Measurements from ENCODE around the gene KTN1. TPM values are rescaled to one million over a fixed set of nuclear protein-coding genes. Genes with fewer than 3 reads are reported as not detected.

KTN1 gene
- total RNA-seq, 1 donor from 2014 or later = 128 TPM

- TF ChIP-seq, protein P1, sequence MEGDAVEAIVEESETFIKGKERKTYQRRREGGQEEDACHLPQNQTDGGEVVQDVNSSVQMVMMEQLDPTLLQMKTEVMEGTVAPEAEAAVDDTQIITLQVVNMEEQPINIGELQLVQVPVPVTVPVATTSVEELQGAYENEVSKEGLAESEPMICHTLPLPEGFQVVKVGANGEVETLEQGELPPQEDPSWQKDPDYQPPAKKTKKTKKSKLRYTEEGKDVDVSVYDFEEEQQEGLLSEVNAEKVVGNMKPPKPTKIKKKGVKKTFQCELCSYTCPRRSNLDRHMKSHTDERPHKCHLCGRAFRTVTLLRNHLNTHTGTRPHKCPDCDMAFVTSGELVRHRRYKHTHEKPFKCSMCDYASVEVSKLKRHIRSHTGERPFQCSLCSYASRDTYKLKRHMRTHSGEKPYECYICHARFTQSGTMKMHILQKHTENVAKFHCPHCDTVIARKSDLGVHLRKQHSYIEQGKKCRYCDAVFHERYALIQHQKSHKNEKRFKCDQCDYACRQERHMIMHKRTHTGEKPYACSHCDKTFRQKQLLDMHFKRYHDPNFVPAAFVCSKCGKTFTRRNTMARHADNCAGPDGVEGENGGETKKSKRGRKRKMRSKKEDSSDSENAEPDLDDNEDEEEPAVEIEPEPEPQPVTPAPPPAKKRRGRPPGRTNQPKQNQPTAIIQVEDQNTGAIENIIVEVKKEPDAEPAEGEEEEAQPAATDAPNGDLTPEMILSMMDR (IDR thresholded peaks at IDR 0.05; ENCODE audit: insufficient read depth, low read length, severe bottlenecking) = no peak
- no peak for FAIRE-seq
- no peaks in the 10 kb centered on the region for H3K36me3 ChIP-seq (ENCODE audit: control insufficient read depth, insufficient read depth, low read length)
- H3K4me3 ChIP-seq (ENCODE audit: low read depth, low read length) = no peak overlapping the region
- DNase-seq (ENCODE audit: low read depth) = no peak
- H3K27me3 ChIP-seq (ENCODE audit: control insufficient read depth, insufficient read depth, low read length) = no peaks in the 10 kb centered on the region
These were observed 13.7 kb downstream of the KTN1 start for GRCh38 chr14:55593698-55594097.

- FAIRE-seq = no peak
- Histone ChIP-seq H3K4me3 (ENCODE audit: low read depth, low read length) (no peak overlapping the region), H3K27me3 (ENCODE audit: control insufficient read depth, insufficient read depth, low read length) (no peaks in the 10 kb centered on the region), H3K36me3 (ENCODE audit: control insufficient read depth, insufficient read depth, low read length) (no peaks in the 10 kb centered on the region)
- DNase-seq (ENCODE audit: low read depth) = no peak
- TF ChIP-seq, protein P1 (IDR thresholded peaks at IDR 0.05; ENCODE audit: insufficient read depth, low read length, severe bottlenecking) = no peak
These were observed 19.4 kb downstream of the KTN1 start for GRCh38 chr14:55599250-55599879.

- H3K36me3 ChIP-seq (ENCODE audit: control insufficient read depth, insufficient read depth, low read length) = no peaks in the 10 kb centered on the region
- TF ChIP-seq, protein P1 (IDR thresholded peaks at IDR 0.05; ENCODE audit: insufficient read depth, low read length, severe bottlenecking) = no peak
- H3K27me3 ChIP-seq (ENCODE audit: control insufficient read depth, insufficient read depth, low read length) = no peaks in the 10 kb centered on the region
- H3K4me3 ChIP-seq (ENCODE audit: low read depth, low read length) = no peak overlapping the region
- FAIRE-seq (no peak), DNase-seq (ENCODE audit: low read depth) (peak; percentile 65)
These were observed 21.0 kb downstream of the KTN1 start for GRCh38 chr14:55600784-55601561.

DNA sequence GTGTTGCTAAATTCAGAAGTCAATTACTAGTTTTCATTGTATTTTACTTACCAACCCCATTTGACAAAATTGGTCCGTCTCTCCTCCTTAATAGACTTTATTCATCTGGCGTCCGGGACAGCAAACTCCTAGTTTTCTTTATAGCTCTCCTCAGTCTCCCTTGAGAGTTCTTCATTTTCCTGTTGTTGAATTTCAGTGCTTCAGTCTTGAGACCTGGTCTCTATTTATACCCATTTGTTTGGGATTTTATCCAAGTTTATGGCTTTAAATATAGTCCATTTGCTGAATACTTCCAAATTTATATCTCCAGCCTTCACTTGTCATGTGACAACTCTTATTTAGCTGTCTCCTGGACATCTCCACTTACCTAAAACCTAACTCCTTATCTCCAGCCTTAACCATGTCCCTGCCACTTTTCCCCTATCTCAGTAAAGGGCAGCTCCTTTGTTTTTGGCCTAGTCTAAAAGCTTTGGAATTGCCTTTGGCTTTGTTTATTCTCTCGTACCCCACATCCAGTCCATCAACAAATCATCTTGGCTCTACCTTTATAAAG is 23.5 kb downstream of the KTN1 start:
- H3K4me3 ChIP-seq (ENCODE audit: low read depth, low read length) = no peak overlapping the region
- TF ChIP-seq, protein P1 (IDR thresholded peaks at IDR 0.05; ENCODE audit: insufficient read depth, low read length, severe bottlenecking) = no peak
- no peaks in the 10 kb centered on the region for H3K36me3 ChIP-seq (ENCODE audit: control insufficient read depth, insufficient read depth, low read length)
- H3K27me3 ChIP-seq (ENCODE audit: control insufficient read depth, insufficient read depth, low read length) = no peaks in the 10 kb centered on the region
- no peak for DNase-seq (ENCODE audit: low read depth)
- FAIRE-seq = no peak

DNA sequence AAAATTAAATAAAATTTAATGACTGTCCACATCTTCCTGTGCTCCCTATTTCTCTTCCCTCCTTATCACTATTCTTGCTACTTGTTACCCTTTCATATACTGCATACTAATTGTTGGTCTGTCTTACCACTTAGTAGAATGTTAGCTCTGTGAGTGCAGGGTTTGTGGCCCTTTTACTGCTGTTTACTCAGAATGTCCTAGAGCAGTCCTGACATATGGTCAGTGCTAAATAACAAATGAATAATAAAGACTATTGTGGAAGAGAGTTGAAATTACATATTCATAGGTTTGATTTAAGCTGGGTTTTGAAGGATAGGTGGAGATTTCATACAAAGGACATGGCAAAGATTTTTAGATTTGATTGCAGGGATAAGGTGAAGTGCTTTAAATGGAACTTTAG is 24.5 kb downstream of the KTN1 start:
- Histone ChIP-seq H3K27me3 (ENCODE audit: control insufficient read depth, insufficient read depth, low read length) (no peaks in the 10 kb centered on the region), H3K36me3 (ENCODE audit: control insufficient read depth, insufficient read depth, low read length) (no peaks in the 10 kb centered on the region), H3K4me3 (ENCODE audit: low read depth, low read length) (no peak overlapping the region)
- no peak for FAIRE-seq
- no peak for DNase-seq (ENCODE audit: low read depth)
- TF ChIP-seq, protein P1 (IDR thresholded peaks at IDR 0.05; ENCODE audit: insufficient read depth, low read length, severe bottlenecking) = no peak
